Measurements from ENCODE around the gene ADAMTS9.

GRCh38 chr3:64655160-64655559 is 32.6 kb downstream of the ADAMTS9 start:
- TF ChIP-seq MAFK (IDR thresholded peaks at IDR 0.05; ENCODE audit: low read length), result no peak
- TF ChIP-seq EP300 (IDR thresholded peaks at IDR 0.05; ENCODE audit: low read length), result no peak
- no peak for TF ChIP-seq FOXK2 (conservative IDR thresholded peaks at IDR 0.05 in 1 of 2, IDR thresholded peaks at IDR 0.05 in 1 of 2; ENCODE audit: low read depth in 2 of 2)

All from K562 (cell line).